Lung (tissue), 12 donors: ENCODE results near the gene DEAF1. TPM values are rescaled to one million over a fixed set of nuclear protein-coding genes. Genes with fewer than 3 reads are reported as not detected.

Experiments
- ATAC-seq: fragments of 200-7000 bp; cut with Tn5 transposase; one replicate; pipeline ENCODE4 v1.9.1; 2020; ENCODE audit warnings: moderate number of reproducible peaks; ENCODE audit not compliant: insufficient read depth, low FRiP score
- DNase-seq, 3 donors: peaks; one replicate each; pipeline ENCODE4 v3.0.0-alpha.2; 2013 to 2017
- H3K27ac ChIP-seq, 2 donors: one replicate each; pipeline ENCODE4 v1.5.1; 2013; ENCODE audit warnings: mild to moderate bottlenecking in 2 of 2, moderate library complexity in 2 of 2, control low read depth in 1 of 2, inconsistent platforms in 1 of 2, low read depth in 1 of 2, low read length in 1 of 2
- H3K27me3 ChIP-seq, 3 donors: one replicate each; pipeline ENCODE4 v1.5.1; 2013; ENCODE audit warnings: low read length in 2 of 3; ENCODE audit not compliant: control insufficient read depth in 3 of 3, insufficient read depth in 3 of 3
- H3K36me3 ChIP-seq, 4 donors: one replicate each; pipeline ENCODE4 v1.5.1; 2013; ENCODE audit warnings: low read length in 4 of 4, mild to moderate bottlenecking in 1 of 4, moderate library complexity in 1 of 4; ENCODE audit not compliant: control insufficient read depth in 4 of 4, insufficient read depth in 4 of 4
- H3K4me1 ChIP-seq, 5 donors: one replicate each; pipeline ENCODE4 v1.5.1; 2013; ENCODE audit warnings: low read length in 5 of 5, mild to moderate bottlenecking in 2 of 5, moderate library complexity in 1 of 5; ENCODE audit not compliant: control insufficient read depth in 5 of 5, insufficient read depth in 5 of 5
- H3K4me3 ChIP-seq: one replicate; pipeline ENCODE4 v1.5.1; 2013; ENCODE audit warnings: mild to moderate bottlenecking, control low read depth, moderate library complexity
- H3K9ac ChIP-seq, 2 donors: one replicate each; pipeline ENCODE4 v1.5.1; 2013; ENCODE audit warnings: low read length in 2 of 2, control low read depth in 1 of 2; ENCODE audit not compliant: insufficient read depth in 1 of 2
- H3K9me3 ChIP-seq, 4 donors: one replicate each; pipeline ENCODE4 v1.5.1; 2013; ENCODE audit warnings: low read length in 3 of 4, mild to moderate bottlenecking in 1 of 4, moderate library complexity in 1 of 4; ENCODE audit not compliant: control insufficient read depth in 4 of 4, insufficient read depth in 3 of 4
- WGBS, 2 donors: extraction: QIAGEN DNeasy Blood & Tissue Kit; methylation state at CpG; one replicate each; pipeline ENCODE4 v1.1.7; 2013; 5-methylcytosine and 5-hydroxymethylcytosine counted together
- polyA plus RNA-seq, 2 donors: library from polyadenylated mRNA; stranded (reverse); fragments of 200-250 nt; gene quantifications; one replicate each; pipeline ENCODE4 v1.2.1, GENCODE V29; 2013
- total RNA-seq, 2 donors: library from RNA; depleted of rRNA in 1 of 2; stranded (reverse); fragments of >200 nt in 1 of 2; gene quantifications; one replicate each; pipeline ENCODE4 v1.2.1, GENCODE V29; 2014 to 2021
- TF ChIP-seq, protein P1 (sequence below): IDR thresholded peaks from 2 replicates; pipeline ENCODE4 v1.5.1; 2012; ENCODE audit warnings: mild to moderate bottlenecking; ENCODE audit errors: control extremely low read depth, extremely low read depth
- donor health status: control.
- donor health status: control.
- donor health status: Bipolar disorder and iron deficiency.
- donor health status: healthy.
- donor health status: DM: yes; HTN: yes; CAD: no.

Gene DEAF1
- total and polyA plus RNA-seq, 4 donors: 18.5 to 33.1 (median 22.3) TPM

DNA sequence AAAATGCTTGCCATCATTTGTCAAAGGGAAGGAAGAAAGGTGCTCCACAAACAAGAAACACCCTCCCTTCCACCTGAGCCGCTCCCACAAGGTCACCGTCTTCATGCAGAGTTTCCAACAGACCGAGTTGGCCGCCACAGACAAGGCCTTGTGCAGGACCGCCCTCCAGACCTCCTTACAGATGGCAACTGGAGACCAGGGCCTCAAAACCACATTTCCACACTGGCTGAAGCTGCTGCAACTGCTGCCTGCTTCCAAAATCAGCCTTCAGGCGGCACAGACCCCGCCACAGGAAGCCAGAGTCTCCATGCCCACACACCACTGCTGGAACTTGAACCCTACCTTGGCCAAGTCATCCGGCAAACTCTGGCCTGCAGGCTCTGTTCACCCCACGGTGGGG lies 6.3 kb downstream of the DEAF1 start:
- H3K4me3 ChIP-seq: no peak overlapping the region
- H3K27ac ChIP-seq: no peak overlapping the region
- no peak for ATAC-seq
- H3K9ac ChIP-seq: no peak overlapping the region
- H3K9me3 ChIP-seq: no peaks in the 10 kb centered on the region
- H3K4me1 ChIP-seq: peaks cover 0 to 10% (median 4%) of the 10 kb centered on the region in 5 donors
- DNase-seq: no peak
- WGBS, 2 donors: 46 to 76% methylated on average over 9 of the region's 9 CpGs
- H3K27me3 ChIP-seq: no peaks in the 10 kb centered on the region
- TF ChIP-seq, protein P1, sequence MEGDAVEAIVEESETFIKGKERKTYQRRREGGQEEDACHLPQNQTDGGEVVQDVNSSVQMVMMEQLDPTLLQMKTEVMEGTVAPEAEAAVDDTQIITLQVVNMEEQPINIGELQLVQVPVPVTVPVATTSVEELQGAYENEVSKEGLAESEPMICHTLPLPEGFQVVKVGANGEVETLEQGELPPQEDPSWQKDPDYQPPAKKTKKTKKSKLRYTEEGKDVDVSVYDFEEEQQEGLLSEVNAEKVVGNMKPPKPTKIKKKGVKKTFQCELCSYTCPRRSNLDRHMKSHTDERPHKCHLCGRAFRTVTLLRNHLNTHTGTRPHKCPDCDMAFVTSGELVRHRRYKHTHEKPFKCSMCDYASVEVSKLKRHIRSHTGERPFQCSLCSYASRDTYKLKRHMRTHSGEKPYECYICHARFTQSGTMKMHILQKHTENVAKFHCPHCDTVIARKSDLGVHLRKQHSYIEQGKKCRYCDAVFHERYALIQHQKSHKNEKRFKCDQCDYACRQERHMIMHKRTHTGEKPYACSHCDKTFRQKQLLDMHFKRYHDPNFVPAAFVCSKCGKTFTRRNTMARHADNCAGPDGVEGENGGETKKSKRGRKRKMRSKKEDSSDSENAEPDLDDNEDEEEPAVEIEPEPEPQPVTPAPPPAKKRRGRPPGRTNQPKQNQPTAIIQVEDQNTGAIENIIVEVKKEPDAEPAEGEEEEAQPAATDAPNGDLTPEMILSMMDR: no peak
- H3K36me3 ChIP-seq: peaks cover 10 to 38% (median 17%) of the 10 kb centered on the region in 4 donors

DNA sequence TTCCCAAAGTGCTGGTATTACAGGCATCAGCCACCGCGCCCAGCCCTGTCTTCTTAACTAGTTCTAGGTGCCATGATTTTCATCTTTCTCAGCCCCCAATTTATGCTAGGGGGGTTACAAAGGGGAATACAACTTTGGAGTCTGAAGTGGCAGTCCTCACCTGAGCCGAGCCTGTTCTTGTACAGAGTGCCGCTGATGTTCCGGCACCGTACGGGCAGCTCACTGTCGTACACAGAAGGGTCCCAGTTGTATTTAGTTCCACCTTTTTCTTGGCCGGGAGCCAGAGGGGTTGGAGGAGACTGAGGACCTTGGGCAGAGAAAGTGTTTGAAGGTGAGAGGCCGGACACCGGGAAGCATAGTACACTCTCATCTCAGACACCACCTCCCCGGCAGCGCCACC lies 7.3 kb downstream of the DEAF1 start:
- H3K9me3 ChIP-seq: no peaks in the 10 kb centered on the region
- WGBS, 2 donors: 91 to 93% methylated on average over 13 of the region's 13 CpGs
- ATAC-seq (no peak), DNase-seq (no peak)
- no peaks in the 10 kb centered on the region for H3K27me3 ChIP-seq
- no peak overlapping the region for H3K9ac ChIP-seq
- no peak overlapping the region for H3K27ac ChIP-seq
- peaks cover 0 to 2% (median 0%) of the 10 kb centered on the region in 5 donors for H3K4me1 ChIP-seq
- H3K36me3 ChIP-seq: peaks cover 11 to 41% (median 25%) of the 10 kb centered on the region in 4 donors
- TF ChIP-seq, protein P1: no peak
- H3K4me3 ChIP-seq: no peak overlapping the region

DNA sequence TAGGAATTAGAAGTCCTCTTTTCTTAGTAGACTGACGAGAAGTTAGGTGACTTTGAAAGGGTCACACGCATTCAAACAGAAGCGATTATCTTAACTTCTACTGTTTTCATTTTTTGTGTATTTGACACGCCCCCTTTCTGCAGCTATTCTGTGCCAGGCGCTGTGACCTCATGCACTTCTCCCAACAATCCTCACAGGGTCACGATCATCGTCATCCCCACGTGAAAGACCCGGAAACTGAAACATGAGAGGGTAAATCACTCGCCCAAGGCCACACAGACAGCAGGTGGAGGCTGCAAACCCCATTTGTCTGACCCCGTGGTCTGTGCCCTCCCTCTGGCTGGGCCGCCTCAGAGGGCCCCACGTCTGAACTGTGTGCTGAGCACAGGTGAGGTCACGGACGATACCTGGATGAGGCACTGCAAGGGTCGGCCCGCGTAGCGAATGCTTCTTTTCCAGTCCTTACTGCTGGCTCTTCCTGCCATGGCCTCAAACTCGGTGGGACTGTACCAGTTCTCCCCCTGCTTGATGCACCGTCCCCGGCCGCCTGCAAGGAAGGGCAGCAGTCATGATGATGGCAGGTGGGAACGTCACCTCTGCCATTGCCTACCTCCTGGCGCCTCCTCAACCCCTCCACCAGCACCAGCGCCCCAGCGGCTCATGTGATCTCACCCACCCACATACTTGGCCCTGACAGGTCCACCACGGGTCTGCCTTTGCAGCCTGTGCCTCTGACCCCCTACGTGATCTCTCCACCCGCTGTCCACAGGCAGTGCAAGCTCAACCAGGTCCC lies 8.4 kb downstream of the DEAF1 start:
- WGBS, 2 donors: 92 to 93% methylated on average over 30 of the region's 30 CpGs
- H3K9ac ChIP-seq: no peak overlapping the region
- no peaks in the 10 kb centered on the region for H3K27me3 ChIP-seq
- H3K9me3 ChIP-seq: no peaks in the 10 kb centered on the region
- DNase-seq: no peak
- no peak overlapping the region for H3K27ac ChIP-seq
- no peak for ATAC-seq
- peaks cover 16 to 49% (median 29%) of the 10 kb centered on the region in 4 donors for H3K36me3 ChIP-seq
- no peak overlapping the region for H3K4me3 ChIP-seq
- TF ChIP-seq, protein P1: no peak
- H3K4me1 ChIP-seq: peaks cover 0 to 2% (median 0%) of the 10 kb centered on the region in 5 donors
